AG04449 (cell line): ENCODE results near the gene PALMD.

Source experiments
- CTCF ChIA-PET: fragments of 350-600 bp; formaldehyde crosslinking; extraction: SDS; loops from one replicate; lab custom pipeline; 2021; ENCODE audit warnings: antibody characterized with exemption; lab: Yijun Ruan, JAX
- POLR2A ChIA-PET: fragments of 400-600, 350-600 bp; formaldehyde crosslinking; extraction: SDS; loops from one replicate; lab custom pipeline; 2020; ENCODE audit warnings: antibody characterized with exemption, inconsistent platforms; lab: Yijun Ruan, JAX
- DNase-seq: peaks from one replicate; pipeline ENCODE4 v3.0.0-alpha.2; 2010; ENCODE audit warnings: low read depth, low spot score
- H3K4me3 ChIP-seq: 2 replicates; pipeline ENCODE4 v1.5.1; 2011; ENCODE audit warnings: low read depth, mild to moderate bottlenecking, control low read depth, low read length
- TF ChIP-seq, protein P1 (sequence below): IDR thresholded peaks from one replicate; pipeline ENCODE4 v1.5.1; 2011; ENCODE audit warnings: mild to moderate bottlenecking, moderate library complexity, low read length, control low read depth, inconsistent platforms; ENCODE audit not compliant: insufficient read depth; ENCODE audit errors: missing control alignments

The PALMD gene

DNA sequence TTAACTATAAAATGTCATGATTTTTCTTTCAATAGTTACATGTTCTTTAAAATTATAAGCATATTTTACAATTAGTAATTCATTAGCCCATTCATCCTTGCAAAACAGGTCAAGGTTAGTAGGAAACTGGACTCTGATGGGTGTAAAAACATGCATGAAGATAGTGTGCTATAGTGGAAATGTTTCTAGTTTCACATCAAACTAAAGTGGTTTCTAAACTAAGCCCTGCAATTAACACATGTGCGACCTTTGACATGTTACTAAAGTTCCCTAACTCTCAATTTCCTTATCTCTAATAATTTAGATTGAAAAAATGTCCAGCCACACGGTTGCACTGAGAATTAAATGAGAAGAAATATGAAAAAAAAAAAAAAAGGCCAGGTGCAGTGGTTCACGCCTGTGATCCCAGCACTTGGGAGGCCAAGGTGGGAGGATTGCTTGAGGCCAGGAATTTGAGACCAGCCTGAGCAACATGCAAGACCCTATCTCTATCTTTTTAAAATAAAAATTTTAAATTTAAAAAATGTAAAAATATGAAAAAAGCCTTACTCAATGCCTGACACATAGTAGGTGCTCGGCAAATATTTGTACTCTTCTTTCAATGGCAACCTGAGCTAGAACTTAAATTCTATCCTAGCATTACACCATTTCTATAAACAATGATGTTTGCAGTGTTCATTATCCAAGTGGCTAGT lies 44.1 kb upstream of the PALMD start:
- ChIA-PET CTCF (no interaction called here), POLR2A (no interaction called here)
- TF ChIP-seq, protein P1, sequence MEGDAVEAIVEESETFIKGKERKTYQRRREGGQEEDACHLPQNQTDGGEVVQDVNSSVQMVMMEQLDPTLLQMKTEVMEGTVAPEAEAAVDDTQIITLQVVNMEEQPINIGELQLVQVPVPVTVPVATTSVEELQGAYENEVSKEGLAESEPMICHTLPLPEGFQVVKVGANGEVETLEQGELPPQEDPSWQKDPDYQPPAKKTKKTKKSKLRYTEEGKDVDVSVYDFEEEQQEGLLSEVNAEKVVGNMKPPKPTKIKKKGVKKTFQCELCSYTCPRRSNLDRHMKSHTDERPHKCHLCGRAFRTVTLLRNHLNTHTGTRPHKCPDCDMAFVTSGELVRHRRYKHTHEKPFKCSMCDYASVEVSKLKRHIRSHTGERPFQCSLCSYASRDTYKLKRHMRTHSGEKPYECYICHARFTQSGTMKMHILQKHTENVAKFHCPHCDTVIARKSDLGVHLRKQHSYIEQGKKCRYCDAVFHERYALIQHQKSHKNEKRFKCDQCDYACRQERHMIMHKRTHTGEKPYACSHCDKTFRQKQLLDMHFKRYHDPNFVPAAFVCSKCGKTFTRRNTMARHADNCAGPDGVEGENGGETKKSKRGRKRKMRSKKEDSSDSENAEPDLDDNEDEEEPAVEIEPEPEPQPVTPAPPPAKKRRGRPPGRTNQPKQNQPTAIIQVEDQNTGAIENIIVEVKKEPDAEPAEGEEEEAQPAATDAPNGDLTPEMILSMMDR = no peak
- DNase-seq = no peak
- no peak overlapping the region for H3K4me3 ChIP-seq

DNA sequence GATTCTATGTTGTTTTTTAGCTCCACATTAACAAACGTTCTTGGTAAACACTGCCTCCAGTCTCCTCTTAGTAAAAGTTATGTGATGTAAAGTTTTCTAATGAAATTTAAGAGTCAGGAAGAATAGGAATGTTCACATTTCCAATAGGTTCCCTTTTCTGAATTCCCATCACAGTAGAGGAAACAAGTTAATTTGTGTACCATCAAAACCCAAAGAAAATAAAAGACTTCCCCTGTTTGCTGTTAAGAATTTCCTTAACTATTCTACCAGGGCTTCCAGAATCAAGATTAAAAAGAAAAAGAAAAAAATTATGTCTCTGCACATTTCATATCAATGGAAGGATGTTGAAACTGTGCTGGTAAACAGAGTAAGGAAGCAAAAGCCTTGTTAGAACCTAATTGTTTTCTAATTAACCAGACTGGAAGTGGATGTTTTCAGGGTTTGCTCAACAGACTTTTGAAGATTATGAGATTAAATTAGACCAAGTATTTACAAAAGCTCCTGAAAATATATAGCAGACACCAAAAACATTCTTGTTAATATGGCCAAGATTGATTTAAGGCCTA lies 43.4 kb upstream of the PALMD start:
- DNase-seq = no peak
- POLR2A ChIA-PET = no interaction called here

DNA sequence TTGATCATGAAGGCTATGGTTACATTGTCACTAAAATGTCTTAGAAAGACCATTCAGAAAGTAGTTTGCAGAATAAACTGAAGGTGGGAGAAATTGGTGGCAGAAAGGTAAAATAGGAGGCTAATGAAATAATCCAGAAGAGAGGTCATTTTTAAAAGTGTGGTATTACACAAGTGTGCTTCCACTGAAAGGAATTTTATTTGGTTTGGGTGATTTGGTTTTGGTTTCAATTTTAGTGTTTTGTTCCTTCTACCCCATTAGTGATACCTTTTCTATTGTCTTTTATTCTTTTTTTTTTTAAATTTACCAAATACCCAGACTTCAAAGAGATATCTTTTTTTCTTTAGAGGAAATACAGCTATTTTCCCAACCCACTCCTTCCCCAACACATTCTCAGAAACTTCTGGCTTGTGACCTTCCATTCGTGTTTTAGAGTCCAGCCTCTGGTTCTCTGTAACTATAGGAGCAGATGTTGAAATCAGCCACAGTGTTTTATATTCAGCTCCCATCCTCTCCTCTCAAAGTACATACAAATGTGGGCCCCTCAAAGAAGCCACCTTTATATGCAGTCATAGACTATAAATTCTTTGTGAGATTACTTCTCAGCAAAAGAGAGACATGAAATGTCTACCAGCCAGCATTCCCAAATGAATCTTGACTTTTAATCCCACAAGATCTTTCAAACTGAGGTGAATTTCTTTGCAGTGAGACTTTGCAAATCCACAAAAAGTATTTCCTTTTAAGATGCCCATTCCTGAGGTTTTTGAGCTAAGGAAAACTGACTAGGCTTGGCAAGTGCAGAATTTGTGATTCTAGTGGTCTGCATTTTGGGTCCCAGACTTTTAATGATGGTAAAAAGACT lies 42.0 kb upstream of the PALMD start:
- ChIA-PET POLR2A (no interaction called here), CTCF (no interaction called here)
- no peak for DNase-seq
- TF ChIP-seq, protein P1 = no peak
- no peak overlapping the region for H3K4me3 ChIP-seq

More for the DNA sequence above, 43.4 kb upstream of the PALMD start:
- TF ChIP-seq, protein P1 = no peak
- H3K4me3 ChIP-seq = no peak overlapping the region
- CTCF ChIA-PET = no interaction called here

DNA sequence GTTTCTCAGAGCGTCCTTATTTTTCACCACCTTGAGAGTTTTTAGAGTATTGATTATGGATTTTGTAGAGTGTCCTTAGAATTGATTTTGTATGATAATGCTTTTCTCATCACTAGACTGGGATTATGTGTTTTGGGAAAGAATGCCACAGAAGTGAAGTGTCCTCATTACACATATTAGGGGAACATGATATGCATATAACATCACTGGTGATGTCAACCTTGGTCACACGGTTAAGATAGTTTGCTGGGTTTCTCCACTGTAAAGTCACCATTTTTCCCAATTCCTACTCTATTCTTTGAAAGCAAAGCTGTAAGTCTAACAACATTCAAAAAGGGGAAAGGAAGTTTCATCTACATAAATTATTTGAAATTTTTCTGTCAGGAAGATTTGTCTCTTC lies 39.6 kb upstream of the PALMD start:
- H3K4me3 ChIP-seq = no peak overlapping the region
- ChIA-PET POLR2A (no interaction called here), CTCF (no interaction called here)
- TF ChIP-seq, protein P1 = no peak
- no peak for DNase-seq

DNA sequence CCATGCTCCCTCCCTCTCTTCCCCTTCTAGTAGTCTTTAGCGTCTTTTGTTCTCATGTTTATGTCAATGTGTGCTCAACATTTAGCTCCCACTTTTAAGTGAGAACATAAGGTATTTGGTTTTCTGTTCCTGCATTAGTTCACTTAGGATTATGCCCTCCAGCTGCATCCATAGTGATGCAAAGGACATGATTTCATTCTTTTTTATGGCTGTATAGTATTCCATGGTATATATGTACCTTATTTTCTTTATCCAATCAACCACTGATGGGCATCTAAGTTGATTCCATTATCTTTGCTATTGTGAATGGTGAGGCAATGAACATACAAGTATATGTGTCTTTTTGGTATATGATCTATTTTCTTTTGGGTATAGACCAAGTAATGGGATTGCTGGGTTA lies 38.3 kb upstream of the PALMD start:
- ChIA-PET POLR2A (no interaction called here), CTCF (no interaction called here)
- H3K4me3 ChIP-seq = no peak overlapping the region
- TF ChIP-seq, protein P1 = no peak
- no peak for DNase-seq

DNA sequence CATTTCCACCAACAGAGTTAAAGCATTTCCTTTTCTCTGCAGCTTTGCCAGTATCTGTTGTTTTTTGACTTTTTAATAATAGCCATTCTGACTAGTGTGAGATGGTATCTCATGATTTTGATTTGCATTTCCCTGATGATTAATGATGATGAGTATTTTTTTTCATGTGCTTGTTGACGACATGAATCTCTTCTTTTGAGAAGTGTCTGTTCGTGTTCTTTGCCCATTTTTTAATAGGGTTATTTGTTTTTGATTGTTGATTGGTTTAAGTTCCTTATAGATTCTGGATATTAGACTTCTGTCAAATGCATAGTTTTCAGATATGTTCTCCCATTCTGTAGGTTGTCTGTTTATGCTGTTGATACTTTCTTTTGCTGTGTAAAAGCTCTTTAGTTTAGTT lies 37.9 kb upstream of the PALMD start:
- H3K4me3 ChIP-seq = no peak overlapping the region
- TF ChIP-seq, protein P1 = no peak
- ChIA-PET POLR2A (no interaction called here), CTCF (interaction anchor here (1.0 kb wide), 1 partner anchor 10 kb away, joined by 3 read pairs; no protein-coding TSS in a partner anchor)
- DNase-seq = no peak
